MCF 10A (cell line): Measurements from ENCODE around the gene NYNRIN. TPM values are rescaled to one million over a fixed set of nuclear protein-coding genes. Genes with fewer than 3 reads are reported as not detected.

ENCODE experiments used
- BruUV-seq: library from RNA; stranded (reverse); fragments of 400-500 nt; replicated peaks from 2 replicates; lab custom pipeline; 2021; lab: Mats Ljungman, UMichigan
- CTCF ChIA-PET: fragments of 300-600 bp; sonication (Branson Sonifier 250); formaldehyde crosslinking; extraction: SDS; loops from one replicate; lab custom pipeline; 2021; ENCODE audit warnings: antibody characterized with exemption, inconsistent platforms; lab: Yijun Ruan, JAX
- POLR2A ChIA-PET: fragments of 300-600, 350-650 bp; sonication (Branson Sonifier 250); formaldehyde crosslinking; extraction: SDS; loops from one replicate; lab custom pipeline; 2020; ENCODE audit warnings: antibody characterized with exemption, inconsistent platforms; lab: Yijun Ruan, JAX
- DNase-seq: peaks from one replicate; pipeline ENCODE4 v3.0.0-alpha.2; 2018; ENCODE audit not compliant: unreplicated experiment
- H3K27ac Mint-ChIP-seq: one replicate; pipeline ENCODE4 v1.8.0; 2022; ENCODE audit warnings: mild to moderate bottlenecking, low read depth, mixed read lengths; ENCODE audit not compliant: unreplicated experiment
- H3K27me3 Mint-ChIP-seq: one replicate; pipeline ENCODE4 v1.8.0; 2022; ENCODE audit warnings: mixed read lengths; ENCODE audit not compliant: insufficient read depth, unreplicated experiment
- H3K36me3 Mint-ChIP-seq: one replicate; pipeline ENCODE4 v1.8.0; 2022; ENCODE audit warnings: mild to moderate bottlenecking, moderate library complexity, mixed read lengths; ENCODE audit not compliant: insufficient read depth, unreplicated experiment
- H3K4me1 Mint-ChIP-seq: one replicate; pipeline ENCODE4 v1.8.0; 2022; ENCODE audit warnings: mixed read lengths; ENCODE audit not compliant: insufficient read depth, unreplicated experiment
- H3K4me3 Mint-ChIP-seq: one replicate; pipeline ENCODE4 v1.8.0; 2022; ENCODE audit warnings: mild to moderate bottlenecking, moderate library complexity, mixed read lengths; ENCODE audit not compliant: unreplicated experiment
- H3K9me3 Mint-ChIP-seq: one replicate; pipeline ENCODE4 v1.8.0; 2022; ENCODE audit warnings: mixed read lengths; ENCODE audit not compliant: unreplicated experiment
- CTCF ChIP-seq: fragments of 200-600 bp; IDR thresholded peaks from one replicate; pipeline ENCODE4 v1.8.0; 2022; ENCODE audit warnings: antibody characterized with exemption, mild to moderate bottlenecking; ENCODE audit not compliant: unreplicated experiment
- intact Hi-C: fragments of 100-400 bp; cut with micrococcal nuclease; formaldehyde crosslinking; loops from 2 replicates; pipeline ENCODE4 v1.14.1; 2022
- total RNA-seq: library from RNA; stranded (reverse); gene quantifications from 2 replicates; pipeline ENCODE4 v1.2.3, GENCODE V29; 2022

NYNRIN gene
- total RNA-seq, 1 experiment from 2014 or later: not detected

DNA sequence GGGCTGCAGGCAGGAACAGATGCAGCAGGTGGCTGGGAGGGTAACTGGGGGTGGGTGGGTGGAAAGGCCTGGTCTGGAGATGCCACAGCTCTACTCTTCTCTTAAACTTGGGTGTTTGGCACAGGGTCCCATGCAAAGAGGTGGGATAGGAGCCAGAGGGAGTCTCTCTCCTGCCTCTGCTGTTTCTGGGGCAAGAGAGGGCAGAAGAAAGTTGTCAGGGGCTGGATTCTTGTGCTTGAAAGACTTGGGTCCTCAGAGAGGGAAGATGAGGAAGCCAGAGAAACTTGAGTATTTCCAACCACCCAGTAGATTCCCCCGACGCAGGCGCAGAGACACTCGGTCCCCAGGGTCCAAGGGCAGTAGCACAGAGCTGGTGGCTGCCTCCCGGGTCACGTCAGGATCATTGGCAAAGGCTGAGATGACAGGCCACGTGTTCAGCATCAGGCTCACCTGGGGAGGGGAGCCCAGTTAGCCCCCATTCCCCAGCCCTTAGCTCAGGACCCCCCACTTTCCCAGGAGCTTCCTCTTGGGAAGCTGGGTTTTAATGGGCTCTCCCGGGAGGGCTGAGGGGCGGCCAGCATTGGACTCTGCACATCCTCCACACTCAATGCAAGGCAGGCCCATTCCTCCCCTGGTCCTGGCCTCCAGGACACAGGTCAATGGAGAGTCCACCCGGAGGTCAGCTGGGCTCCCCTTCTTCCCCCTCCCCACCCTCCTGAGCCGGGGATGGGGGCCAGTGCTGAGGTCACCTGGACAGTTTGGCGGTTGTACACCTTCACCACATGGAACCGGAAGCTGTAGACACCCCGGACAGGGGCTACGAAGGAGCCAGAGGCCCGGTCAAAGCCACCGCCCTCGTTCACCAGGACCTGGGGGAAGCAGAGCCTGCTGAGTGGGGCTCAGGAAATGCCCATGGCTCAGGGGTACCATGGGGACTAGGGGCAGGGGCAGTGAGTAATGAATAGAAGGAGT, 29.0 kb downstream of the NYNRIN start:
- Mint-ChIP-seq H3K9me3 (no peaks in the 10 kb centered on the region), H3K36me3 (peaks cover 15% of the 10 kb centered on the region), H3K4me1 (peaks cover 37% of the 10 kb centered on the region), H3K27ac (no peak overlapping the region), H3K27me3 (no peaks in the 10 kb centered on the region), H3K4me3 (no peak overlapping the region)
- no TSS peak for BruUV-seq
- DNase-seq: no peak
- TF ChIP-seq CTCF: no peak
- POLR2A ChIA-PET: interaction anchor here (0.7 to 2.2 kb wide), 3 partner anchors 8 to 109 kb away, joined by 3 to 6 read pairs (median 4); no protein-coding TSS in a partner anchor
- CTCF ChIA-PET: interaction anchor here (0.6 to 12.0 kb wide), 8 partner anchors 9 to 951 kb away, joined by 3 to 626 read pairs (median 3); partner anchors contain the start of genes ADCY4 and RIPK3
- intact Hi-C loops: no loop called here

GRCh38 chr14:24428628-24429394, 30.0 kb downstream of the NYNRIN start:
- intact Hi-C loops: no loop called here
- ChIA-PET CTCF (interaction anchor here (0.6 to 12.0 kb wide), 8 partner anchors 8 to 952 kb away, joined by 3 to 626 read pairs (median 4); partner anchors contain the start of genes ADCY4, CIDEB, LTB4R and LTB4R2), POLR2A (interaction anchor here (0.7 to 4.1 kb wide), 4 partner anchors 32 to 119 kb away, joined by 6 to 39 read pairs (median 21); partner anchors contain the start of genes CIDEB, LTB4R and LTB4R2)
- Mint-ChIP-seq H3K4me3 (peak overlapping the region; percentile 80), H3K4me1 (peaks cover 42% of the 10 kb centered on the region), H3K36me3 (peaks cover 25% of the 10 kb centered on the region), H3K27me3 (no peaks in the 10 kb centered on the region), H3K9me3 (no peaks in the 10 kb centered on the region), H3K27ac (peak overlapping the region; percentile 91)
- BruUV-seq: no TSS peak
- no peak for DNase-seq
- no peak for TF ChIP-seq CTCF

- Mint-ChIP-seq H3K4me1 (peaks cover 42% of the 10 kb centered on the region), H3K27ac (peak within 1 kb of the TSS; percentile 91), H3K27me3 (no peaks in the 10 kb centered on the region), H3K36me3 (peaks cover 32% of the 10 kb centered on the region), H3K9me3 (no peaks in the 10 kb centered on the region), H3K4me3 (peak within 1 kb of the TSS; percentile 80)
- ChIA-PET CTCF (interaction anchor here (0.6 to 12.0 kb wide), 14 partner anchors 9 to 418 kb away, joined by 3 to 626 read pairs (median 25); partner anchors contain the start of genes ADCY4, CIDEB, LTB4R and LTB4R2), POLR2A (interaction anchor here (0.6 to 4.1 kb wide), 19 partner anchors 10 to 216 kb away, joined by 3 to 52 read pairs (median 6); partner anchors contain the start of genes CHMP4A, CIDEB, DHRS1 and LTB4R)
- DNase-seq: peak; percentile 93
- no peak for TF ChIP-seq CTCF
- intact Hi-C loops: no loop called here
- TSS peak; percentile 87 for BruUV-seq
Observed at GRCh38 chr14:24429395-24430142, 30.8 kb downstream of the NYNRIN start, which contains the start of the genes CBLN3 and KHNYN. CBLN3 (minus strand) TSS chr14:24429668; CDS start chr14:24429054, 614 bp downstream. KHNYN (plus strand) TSS chr14:24429954; CDS start chr14:24430731, 777 bp downstream.
